K562 treated with DMSO at 1 percent for 12 hours (cell line): ENCODE measurements around the gene HNRNPR. TPM values are rescaled to one million over a fixed set of nuclear protein-coding genes. Genes with fewer than 3 reads are reported as not detected.

Source experiments
- total RNA-seq: library from RNA; unstranded; fragments of 300-600 nt; gene quantifications from 2 replicates; pipeline ENCODE4 v1.2.3, GENCODE V29; 2022; ENCODE audit not compliant: insufficient read depth

Gene HNRNPR
- 52.6 and 124 TPM in 2 replicates for total RNA-seq

DNA sequence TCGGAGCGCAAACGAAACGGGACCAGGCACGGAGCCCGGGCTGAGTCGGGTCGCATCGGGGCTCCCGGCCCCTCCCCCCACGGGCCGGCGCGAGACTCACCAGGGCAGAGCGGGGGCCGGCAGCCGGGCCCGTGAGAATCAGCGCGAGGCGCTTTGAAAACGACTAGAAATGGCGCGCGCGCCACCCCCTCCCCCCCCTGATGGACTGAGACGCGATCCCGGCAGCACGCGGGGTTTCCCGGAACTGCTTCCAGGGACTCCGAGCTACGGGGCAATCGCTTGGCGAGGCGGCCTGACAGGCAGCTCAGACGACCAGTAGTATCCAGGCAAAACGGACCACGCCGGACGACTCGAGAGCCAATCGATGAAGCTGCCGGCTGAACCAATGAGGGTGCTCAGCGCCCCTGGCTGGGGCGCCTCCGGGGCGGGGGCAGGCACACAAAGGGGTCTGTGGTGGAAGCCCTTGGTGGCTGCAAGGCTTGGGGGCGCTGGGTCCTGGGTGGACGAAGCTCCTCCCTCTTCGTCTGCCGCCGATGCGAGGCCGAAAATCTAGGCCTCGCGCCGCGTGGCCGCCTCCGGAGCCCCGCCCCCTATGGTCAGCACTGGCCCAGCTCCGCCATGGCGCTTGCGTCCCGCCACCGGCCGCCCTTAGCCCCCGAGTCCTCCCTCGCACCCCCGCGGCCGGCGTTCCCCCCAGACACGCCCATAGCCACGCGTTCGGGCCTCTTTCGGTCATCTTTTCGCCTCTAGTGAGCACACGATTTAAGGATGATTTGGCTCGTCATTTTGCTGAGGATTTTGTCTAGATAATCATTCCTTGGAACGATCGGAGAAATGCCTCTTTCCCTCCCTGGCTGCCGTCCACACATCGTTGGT lies at the start of gene HNRNPR:
HNRNPR (minus strand) TSS at position 174 of the 876 bp plus-strand sequence. CDS start 3,276 bp downstream, outside the sequence.

DNA sequence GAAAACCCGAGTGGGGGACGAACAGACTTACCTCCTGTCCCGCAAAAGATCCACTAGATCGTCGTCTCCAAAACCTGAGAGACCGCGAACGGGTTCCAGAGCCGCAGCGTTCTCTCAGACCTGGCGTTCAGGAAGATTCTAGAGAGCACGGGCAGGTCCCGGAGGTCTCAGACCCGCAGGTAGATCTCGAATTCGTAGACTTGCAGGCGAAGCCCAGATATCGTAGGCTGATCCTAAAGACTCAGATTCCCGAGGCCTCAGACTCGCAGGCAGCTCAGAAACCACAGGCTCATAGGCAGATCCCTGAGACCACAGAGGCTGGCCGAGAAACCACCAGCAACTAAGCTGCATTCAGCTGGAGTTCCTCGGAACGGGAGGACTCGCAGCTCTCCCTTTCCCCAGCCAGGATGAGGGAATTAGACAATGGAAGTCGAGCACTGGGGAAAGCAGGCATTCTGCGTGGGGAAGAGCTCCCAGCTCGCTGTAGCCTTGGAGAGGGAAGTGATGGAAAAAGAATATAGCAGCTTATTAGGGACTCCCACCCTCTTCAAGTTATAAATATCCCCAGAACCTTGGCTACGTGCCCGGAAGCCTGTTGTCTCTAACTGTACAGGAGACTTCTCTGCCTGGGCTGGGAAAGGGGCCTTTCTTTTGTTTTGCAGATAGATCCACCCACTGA lies 25.4 kb upstream of the HNRNPR start, which contains the start of gene ZNF436:
ZNF436 (minus strand) TSS at position 502 of the 679 bp plus-strand sequence. CDS start 1,831 bp downstream, outside the sequence.

Other genes with a start within 250 kb of the HNRNPR start
- 3.8 and 19.4 TPM in 2 replicates for gene LUZP1, start 175.4 kb downstream of the HNRNPR start, total RNA-seq
- not detected in 2 replicates for gene HTR1D, start 126.8 kb downstream of the HNRNPR start, total RNA-seq
- gene ZNF436, start 25.6 kb upstream of the HNRNPR start, total RNA-seq: 2.5 and 9.1 TPM in 2 replicates
- 0.96 and 1.6 TPM in 2 replicates for gene TCEA3, start 80.5 kb upstream of the HNRNPR start, total RNA-seq
- 25.9 and 46.2 TPM in 2 replicates for gene ASAP3, start 139.9 kb upstream of the HNRNPR start, total RNA-seq
- 8.7 and 20.0 TPM in 2 replicates for gene E2F2, start 186.9 kb upstream of the HNRNPR start, total RNA-seq
- 283 and 388 TPM in 2 replicates for gene ID3, start 215.2 kb upstream of the HNRNPR start, total RNA-seq